Prostate gland (tissue), 2 donors: ENCODE measurements around the gene CEP43.

ENCODE experiments used
- POLR2A ChIP-seq: fragments of 450-650 bp; IDR thresholded peaks from one replicate; pipeline ENCODE4 v1.6.1; 2016; ENCODE audit warnings: antibody characterized with exemption, mild to moderate bottlenecking
- TF ChIP-seq, protein P1 (sequence below), 4 experiments: fragments of 200-600 bp in 2 of 4; fragments of 450-650 bp in 2 of 4; sonication (generic) in 2 of 4; IDR thresholded peaks; 1 replicate in 3 of 4; 2 replicates in 1 of 4; pipeline ENCODE4 v1.5.1; 2016 to 2019; ENCODE audit warnings: antibody characterized with exemption in 4 of 4, mild to moderate bottlenecking in 2 of 4, moderate library complexity in 2 of 4

DNA sequence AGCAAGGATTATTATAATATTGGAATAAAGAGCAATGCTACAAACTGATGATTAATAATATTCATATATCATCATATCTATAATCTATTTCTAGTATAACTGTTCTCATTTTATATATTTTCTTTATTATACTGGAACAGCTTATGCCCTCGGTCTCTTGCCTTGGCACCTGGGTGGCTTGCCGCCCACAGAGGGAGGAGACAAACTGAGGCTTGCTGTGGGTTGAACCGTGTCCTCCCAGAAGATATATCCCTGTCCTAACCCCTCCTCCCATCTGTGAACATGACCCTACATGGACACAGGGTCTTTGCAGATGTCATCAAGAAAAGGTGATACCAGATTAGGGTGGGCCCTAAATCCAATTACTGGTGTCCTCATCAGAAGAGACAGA lies 47.5 kb upstream of the CEP43 start:
- no peak for TF ChIP-seq POLR2A
- TF ChIP-seq, protein P1, sequence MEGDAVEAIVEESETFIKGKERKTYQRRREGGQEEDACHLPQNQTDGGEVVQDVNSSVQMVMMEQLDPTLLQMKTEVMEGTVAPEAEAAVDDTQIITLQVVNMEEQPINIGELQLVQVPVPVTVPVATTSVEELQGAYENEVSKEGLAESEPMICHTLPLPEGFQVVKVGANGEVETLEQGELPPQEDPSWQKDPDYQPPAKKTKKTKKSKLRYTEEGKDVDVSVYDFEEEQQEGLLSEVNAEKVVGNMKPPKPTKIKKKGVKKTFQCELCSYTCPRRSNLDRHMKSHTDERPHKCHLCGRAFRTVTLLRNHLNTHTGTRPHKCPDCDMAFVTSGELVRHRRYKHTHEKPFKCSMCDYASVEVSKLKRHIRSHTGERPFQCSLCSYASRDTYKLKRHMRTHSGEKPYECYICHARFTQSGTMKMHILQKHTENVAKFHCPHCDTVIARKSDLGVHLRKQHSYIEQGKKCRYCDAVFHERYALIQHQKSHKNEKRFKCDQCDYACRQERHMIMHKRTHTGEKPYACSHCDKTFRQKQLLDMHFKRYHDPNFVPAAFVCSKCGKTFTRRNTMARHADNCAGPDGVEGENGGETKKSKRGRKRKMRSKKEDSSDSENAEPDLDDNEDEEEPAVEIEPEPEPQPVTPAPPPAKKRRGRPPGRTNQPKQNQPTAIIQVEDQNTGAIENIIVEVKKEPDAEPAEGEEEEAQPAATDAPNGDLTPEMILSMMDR (IDR thresholded peaks at IDR 0.05) = no peak
